ENCODE data around the gene TMEM178A. TPM values are rescaled to one million over a fixed set of nuclear protein-coding genes. Genes with fewer than 3 reads are reported as not detected.

The TMEM178A gene
- polyA plus RNA-seq, 2 of the 4 experiments (the other 2 are of a cell fraction) = 0.13 to 0.87 TPM

DNA sequence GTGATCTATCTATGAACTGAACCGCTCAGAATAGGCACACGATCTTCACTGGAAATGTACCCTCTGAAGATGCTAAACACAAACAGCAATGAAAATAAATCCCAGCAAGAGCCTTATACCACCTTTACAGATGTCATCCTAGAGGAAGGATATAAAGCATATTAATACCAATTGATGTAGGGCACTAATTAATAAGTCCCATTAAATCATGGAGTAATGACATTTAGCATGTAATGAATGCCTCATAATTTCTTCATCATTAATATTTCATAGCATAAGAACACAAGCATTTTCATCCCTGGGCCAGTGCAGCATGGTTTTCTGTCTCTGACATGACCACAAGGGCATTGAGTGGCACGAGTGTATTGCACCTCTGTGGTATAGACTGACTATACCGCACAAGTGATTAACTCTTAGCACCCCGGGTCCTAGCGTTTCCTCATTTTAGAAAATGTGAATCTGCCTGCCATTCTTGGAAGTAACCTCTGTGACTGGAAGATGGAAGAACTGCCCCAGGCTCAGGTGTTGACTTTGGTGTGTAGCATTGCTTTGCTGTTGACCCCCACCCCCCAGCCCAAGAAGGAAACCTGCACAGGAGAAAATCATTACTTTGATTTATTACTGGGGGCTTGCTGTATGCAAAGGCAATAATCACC is 1.4 kb upstream of the TMEM178A start (continued):
- TF ChIP-seq, protein P1, sequence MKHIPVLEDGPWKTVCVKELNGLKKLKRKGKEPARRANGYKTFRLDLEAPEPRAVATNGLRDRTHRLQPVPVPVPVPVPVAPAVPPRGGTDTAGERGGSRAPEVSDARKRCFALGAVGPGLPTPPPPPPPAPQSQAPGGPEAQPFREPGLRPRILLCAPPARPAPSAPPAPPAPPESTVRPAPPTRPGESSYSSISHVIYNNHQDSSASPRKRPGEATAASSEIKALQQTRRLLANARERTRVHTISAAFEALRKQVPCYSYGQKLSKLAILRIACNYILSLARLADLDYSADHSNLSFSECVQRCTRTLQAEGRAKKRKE (CRISPR knock-in tag; IDR thresholded peaks at IDR 0.05; ENCODE audit: low read depth) = no peak
- TF ChIP-seq PHF8 (IDR thresholded peaks at IDR 0.05; ENCODE audit: borderline replicate concordance, low read depth) = no peak
- TF ChIP-seq NPAS2 (CRISPR knock-in tag; IDR thresholded peaks at IDR 0.05; ENCODE audit: borderline replicate concordance) = no peak
- TF ChIP-seq RCOR1 (IDR thresholded peaks at IDR 0.05; ENCODE audit: low read depth, low read length) = no peak
- TF ChIP-seq, protein P2, sequence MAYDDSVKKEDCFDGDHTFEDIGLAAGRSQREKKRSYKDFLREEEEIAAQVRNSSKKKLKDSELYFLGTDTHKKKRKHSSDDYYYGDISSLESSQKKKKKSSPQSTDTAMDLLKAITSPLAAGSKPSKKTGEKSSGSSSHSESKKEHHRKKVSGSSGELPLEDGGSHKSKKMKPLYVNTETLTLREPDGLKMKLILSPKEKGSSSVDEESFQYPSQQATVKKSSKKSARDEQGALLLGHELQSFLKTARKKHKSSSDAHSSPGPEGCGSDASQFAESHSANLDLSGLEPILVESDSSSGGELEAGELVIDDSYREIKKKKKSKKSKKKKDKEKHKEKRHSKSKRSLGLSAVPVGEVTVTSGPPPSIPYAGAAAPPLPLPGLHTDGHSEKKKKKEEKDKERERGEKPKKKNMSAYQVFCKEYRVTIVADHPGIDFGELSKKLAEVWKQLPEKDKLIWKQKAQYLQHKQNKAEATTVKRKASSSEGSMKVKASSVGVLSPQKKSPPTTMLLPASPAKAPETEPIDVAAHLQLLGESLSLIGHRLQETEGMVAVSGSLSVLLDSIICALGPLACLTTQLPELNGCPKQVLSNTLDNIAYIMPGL (CRISPR knock-in tag; IDR thresholded peaks at IDR 0.05; ENCODE audit: borderline replicate concordance) = no peak
- TF ChIP-seq ZC3H11A (IDR thresholded peaks at IDR 0.05) = no peak
- TF ChIP-seq SMC3 (IDR thresholded peaks at IDR 0.05) = no peak
- no peak for TF ChIP-seq HOXA7 (CRISPR knock-in tag; IDR thresholded peaks at IDR 0.05)

- no peak overlapping the region for H3K27ac ChIP-seq
- H3K9me3 ChIP-seq = 0 out of 3 replicates have a peak, but pooled peaks cover 2% of the 10 kb centered on the region
- H3K4me3 ChIP-seq = peak overlapping the region; percentile 68; the same call in 1 of the 3 replicates
- ChIA-PET POLR2A (no interaction called here), CTCF (interaction anchor here (0.6 kb wide), 1 partner anchor 31 kb away, joined by 3 read pairs; no protein-coding TSS in a partner anchor)
- no peak for DNase-seq (ENCODE audit: low read depth in 1 of 2, low spot score in 1 of 2)
- ATAC-seq = no peak
- peak; percentile 69; the same call in 1 of the 2 replicates for TF ChIP-seq RNF2 (IDR thresholded peaks at IDR 0.05; ENCODE audit: borderline replicate concordance, low read depth)
- TF ChIP-seq POLR2A (IDR thresholded peaks at IDR 0.05; ENCODE audit: low read length) = no peak
- TF ChIP-seq E2F6 (IDR thresholded peaks at IDR 0.05; ENCODE audit: borderline replicate concordance, low read depth) = no peak
- peak; percentile 95 for TF ChIP-seq CBX8 (IDR thresholded peaks at IDR 0.05)
- WGBS (ENCODE audit: missing lambda C conversion rate) = 65% methylated on average over 26 of the region's 26 CpGs
- peak overlapping the region; percentile 98 for H3K4me2 ChIP-seq
- no peak for FAIRE-seq
- H3K4me1 ChIP-seq = peaks cover 4% of the 10 kb centered on the region; the same call in 2 of the 3 replicates
Observed at GRCh38 chr2:39664888-39665591, 677 bp upstream of the TMEM178A start.

GRCh38 chr2:39666491-39667101 is 879 bp downstream of the TMEM178A start:
- H3K9me3 ChIP-seq = 0 out of 3 replicates have a peak, but pooled peaks cover 2% of the 10 kb centered on the region
- peak overlapping the region; percentile 68 for H3K4me3 ChIP-seq
- ATAC-seq (peak; percentile 27 to 42; a peak in 4 of 6 replicates), FAIRE-seq (no peak), DNase-seq (ENCODE audit: low read depth in 1 of 2, low spot score in 1 of 2) (peak in 1 of 2 experiments; percentile 26)
- 12% methylated on average over 25 of the region's 25 CpGs for WGBS (ENCODE audit: missing lambda C conversion rate)
- peaks cover 4% of the 10 kb centered on the region; the same call in 2 of the 3 replicates for H3K4me1 ChIP-seq
- POLR2A ChIA-PET = no interaction called here
- peak overlapping the region in 1 of 2 experiments; percentile 32; a peak in 1 of 6 replicates for H3K27ac ChIP-seq
- CTCF ChIA-PET = no interaction called here
- peak overlapping the region; percentile 98 for H3K4me2 ChIP-seq
- TF ChIP-seq, protein P3, sequence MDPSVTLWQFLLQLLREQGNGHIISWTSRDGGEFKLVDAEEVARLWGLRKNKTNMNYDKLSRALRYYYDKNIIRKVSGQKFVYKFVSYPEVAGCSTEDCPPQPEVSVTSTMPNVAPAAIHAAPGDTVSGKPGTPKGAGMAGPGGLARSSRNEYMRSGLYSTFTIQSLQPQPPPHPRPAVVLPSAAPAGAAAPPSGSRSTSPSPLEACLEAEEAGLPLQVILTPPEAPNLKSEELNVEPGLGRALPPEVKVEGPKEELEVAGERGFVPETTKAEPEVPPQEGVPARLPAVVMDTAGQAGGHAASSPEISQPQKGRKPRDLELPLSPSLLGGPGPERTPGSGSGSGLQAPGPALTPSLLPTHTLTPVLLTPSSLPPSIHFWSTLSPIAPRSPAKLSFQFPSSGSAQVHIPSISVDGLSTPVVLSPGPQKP (IDR thresholded peaks at IDR 0.05; ENCODE audit: low read depth, low read length) = no peak
- TF ChIP-seq RNF2 (IDR thresholded peaks at IDR 0.05; ENCODE audit: borderline replicate concordance, low read depth) = 0 out of 2 replicates have a peak, but pooled peaks have one; percentile 40
- TF ChIP-seq CBX8 (IDR thresholded peaks at IDR 0.05) = peak; percentile 82; the same call in 1 of the 2 replicates
